GM19452 (cell line): ENCODE measurements around the gene RNU6-8.

Source experiments
- ATAC-seq: cut with Tn5 transposase; IDR thresholded peaks from one replicate; pipeline ENCODE4 v1.9.1; 2021; ENCODE audit not compliant: unreplicated experiment

RNU6-8 gene

DNA sequence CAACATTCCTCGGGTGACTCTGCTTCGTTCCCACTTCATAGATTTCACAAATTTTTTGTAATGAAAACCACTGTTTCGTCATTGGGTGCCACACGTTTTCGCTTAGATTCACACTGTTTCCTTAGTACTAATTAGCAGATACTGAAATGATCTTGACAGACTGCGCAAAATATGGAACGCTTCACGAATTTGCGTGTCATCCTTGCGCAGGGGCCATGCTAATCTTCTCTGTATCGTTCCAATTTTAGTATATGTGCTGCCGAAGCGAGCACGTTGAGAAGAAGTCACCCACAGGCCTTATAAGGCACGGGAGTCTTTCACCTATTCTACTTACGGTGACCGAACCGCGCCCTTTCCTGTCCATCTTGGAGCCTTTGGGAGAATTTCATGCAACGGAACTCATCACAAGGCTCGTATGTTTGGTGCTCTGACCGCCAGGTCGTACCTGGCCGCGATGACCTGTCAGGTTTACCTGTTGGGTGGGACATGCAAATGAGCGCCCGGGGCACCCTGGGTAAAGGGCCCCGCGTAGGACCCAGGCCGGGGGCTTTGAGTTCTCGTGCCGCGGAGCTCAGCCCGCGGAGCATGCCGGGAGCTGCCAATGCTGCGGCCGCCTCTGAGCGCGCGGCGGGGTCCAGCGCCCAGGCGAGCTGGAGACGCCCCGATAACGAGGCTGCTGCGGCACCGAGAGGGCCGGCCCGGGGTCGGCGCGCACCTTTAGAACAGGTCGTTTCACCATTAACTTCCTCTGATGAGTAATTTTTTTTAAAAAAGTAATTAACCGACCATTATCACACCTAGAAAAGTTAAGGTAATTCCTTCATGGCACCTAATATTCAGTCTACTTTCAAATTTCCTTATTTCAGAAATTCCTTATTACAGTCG, at the start of gene RNU6-8:
Gene RNU6-8 (minus strand): TSS at position 272 of the 885 bp plus-strand sequence.
- ATAC-seq, result peak; percentile 65

DNA sequence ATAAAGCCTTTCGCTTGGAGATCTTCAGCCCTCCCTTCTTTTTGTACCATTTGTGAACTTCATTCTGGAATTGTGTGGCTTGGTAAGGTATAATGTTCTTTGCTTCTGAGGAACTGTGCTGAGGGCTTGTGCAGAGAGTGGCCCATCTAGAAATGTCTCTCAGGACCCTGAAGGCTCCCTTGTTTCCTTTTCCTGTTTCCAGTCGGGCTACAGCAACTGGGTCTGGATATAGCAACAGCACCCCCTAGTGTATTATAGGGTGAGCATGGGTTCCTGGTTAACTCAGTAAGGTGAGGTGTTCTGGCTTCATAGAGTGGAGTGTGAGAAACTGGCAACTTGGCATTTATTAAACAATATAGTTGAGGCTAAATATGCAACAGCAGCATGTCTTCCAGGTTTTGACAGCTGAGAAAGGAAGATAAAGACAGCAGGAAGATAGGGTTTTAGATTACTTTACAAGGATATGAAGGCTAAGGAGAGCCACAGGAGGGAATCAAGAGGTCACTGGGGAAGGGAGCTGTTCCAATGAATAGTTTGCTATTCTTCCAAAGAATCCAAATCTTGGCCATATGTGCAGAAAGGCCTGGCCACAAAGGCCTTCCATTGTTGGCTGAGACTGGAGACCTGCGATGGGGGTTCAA, 49.1 kb upstream of the RNU6-8 start:
- peak; percentile 83 for ATAC-seq

DNA sequence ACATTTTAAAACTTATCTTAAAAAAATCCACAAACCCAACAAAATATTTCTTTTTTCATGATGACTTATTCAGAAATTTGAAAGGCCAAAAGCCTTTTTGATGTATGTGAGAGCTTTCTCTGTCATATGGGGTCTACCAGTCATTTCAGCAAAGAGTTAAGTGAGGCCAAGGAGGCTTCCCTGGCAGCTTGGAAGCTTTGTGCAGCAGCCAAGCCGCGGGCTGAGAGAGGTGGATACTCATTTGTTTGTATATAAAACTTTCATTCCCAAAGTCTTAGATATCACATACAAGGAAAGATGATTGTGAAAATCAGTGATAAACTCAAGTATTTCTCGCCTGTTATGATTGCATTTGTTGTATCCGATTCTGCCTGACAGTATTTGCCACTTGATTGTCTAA, 48.5 kb upstream of the RNU6-8 start:
- ATAC-seq, result no peak

DNA sequence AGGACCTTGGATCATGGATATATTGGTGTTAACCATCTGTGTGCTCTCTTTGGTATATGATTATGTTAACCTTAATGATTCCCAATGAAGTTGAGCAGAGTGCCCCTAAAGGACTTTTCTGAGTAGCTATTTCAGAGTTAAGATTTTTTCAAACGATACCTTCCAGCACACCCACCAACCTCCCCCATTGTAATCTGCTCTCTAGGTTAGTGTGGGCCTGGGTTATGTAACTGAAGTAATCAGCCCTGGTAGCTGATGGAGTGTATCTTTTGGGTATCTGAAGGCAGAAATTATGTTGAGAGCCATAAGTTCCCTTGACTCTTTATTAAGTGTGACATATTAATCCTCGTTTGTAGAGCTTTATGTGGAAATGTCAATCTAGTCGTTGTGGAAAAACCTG, 47.6 kb upstream of the RNU6-8 start:
- no peak for ATAC-seq

DNA sequence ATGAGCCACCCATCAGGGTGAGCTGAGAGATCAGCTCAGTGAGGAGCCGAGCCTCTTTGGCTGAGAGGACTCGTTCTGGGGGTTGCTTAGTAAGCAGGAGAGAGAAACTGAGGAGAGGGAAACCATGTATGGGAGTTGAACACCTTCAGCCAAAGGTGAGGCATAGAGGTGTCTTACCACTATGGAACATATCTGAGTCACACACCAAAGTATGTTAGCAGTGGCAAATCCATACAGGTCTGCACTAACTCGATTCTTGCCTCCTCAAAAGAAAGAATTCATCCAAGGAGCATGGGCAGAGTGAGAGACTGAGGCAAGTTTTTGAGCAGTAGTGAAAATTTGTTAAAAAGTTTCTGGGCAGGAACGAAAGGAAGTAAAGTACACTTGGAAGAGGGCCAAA, 46.7 kb upstream of the RNU6-8 start:
- ATAC-seq, result no peak

GRCh38 chr14:32249371-32249770, 46.3 kb upstream of the RNU6-8 start:
- ATAC-seq, result no peak

- ATAC-seq, result no peak
These were observed 43.7 kb upstream of the RNU6-8 start for GRCh38 chr14:32246751-32247150.

- ATAC-seq, result no peak
These were observed 41.3 kb upstream of the RNU6-8 start for GRCh38 chr14:32244404-32244803.

DNA sequence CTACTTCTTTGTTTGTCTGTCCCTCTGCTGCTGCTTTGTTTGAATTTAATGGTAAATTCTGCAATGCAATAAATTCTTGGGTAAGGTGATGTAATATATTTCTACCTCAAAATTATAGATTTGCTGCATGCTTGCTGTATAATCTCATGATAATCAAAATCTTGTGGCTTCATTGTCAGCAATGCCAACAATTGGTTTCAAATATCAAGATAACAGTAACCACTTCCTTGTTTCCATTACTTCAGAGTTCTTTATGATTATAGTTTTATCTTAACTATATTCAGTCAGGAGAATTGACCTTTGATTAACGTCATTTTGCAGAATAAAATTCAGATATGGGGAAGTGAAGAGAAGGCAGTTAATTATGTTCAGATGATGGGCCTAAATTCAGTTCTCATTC, 30.2 kb upstream of the RNU6-8 start:
- ATAC-seq, result no peak

- ATAC-seq, result no peak
These were observed 29.4 kb upstream of the RNU6-8 start for GRCh38 chr14:32232481-32232880.

GRCh38 chr14:32230695-32231280, 27.7 kb upstream of the RNU6-8 start:
- no peak for ATAC-seq

- no peak for ATAC-seq
These were observed 27.1 kb upstream of the RNU6-8 start for GRCh38 chr14:32230181-32230580.

DNA sequence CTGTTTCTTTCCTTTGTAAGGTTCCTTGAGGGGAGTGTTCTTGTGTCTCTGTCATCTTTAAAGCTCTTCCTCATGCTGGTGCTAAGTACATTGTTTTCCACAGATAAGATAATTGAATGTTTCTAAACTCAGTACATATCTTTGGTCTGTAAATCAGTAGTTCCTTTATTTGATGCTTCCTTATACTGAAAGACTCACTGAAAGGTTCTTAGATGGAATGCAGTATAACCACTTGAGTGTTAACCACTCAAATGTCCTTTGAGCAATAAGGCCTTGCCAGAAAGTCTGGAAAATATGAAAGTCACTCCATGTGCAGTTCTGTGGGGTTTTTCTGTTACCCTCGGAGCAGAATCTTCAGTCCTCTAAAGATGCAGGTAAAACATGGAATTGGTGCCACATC, 23.0 kb upstream of the RNU6-8 start:
- ATAC-seq, result no peak

- ATAC-seq, result no peak
These were observed 22.4 kb upstream of the RNU6-8 start for GRCh38 chr14:32225378-32225920.

- no peak for ATAC-seq
These were observed 21.8 kb upstream of the RNU6-8 start for GRCh38 chr14:32224737-32225377.

- no peak for ATAC-seq
These were observed 14.2 kb upstream of the RNU6-8 start for GRCh38 chr14:32217301-32217700.

DNA sequence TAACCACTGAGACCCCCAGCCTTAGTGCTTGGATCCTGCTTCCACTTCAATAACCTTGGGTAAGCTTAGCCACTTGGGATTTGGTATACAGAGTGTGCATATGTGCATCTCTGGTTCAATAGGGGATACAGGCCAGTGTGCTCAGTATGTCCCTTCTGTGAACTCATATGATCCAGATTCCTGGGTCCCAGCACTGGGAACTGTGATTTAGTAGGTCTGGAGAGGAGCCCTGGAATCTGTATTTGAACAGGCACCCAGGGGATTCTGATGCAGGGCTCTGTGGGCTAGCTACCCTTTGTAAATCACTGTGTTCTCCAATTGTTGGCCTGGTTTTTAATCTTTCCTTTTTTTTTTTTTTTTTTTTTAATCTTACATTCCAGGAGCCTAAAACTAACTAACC, 9.8 kb upstream of the RNU6-8 start:
- ATAC-seq, result no peak

DNA sequence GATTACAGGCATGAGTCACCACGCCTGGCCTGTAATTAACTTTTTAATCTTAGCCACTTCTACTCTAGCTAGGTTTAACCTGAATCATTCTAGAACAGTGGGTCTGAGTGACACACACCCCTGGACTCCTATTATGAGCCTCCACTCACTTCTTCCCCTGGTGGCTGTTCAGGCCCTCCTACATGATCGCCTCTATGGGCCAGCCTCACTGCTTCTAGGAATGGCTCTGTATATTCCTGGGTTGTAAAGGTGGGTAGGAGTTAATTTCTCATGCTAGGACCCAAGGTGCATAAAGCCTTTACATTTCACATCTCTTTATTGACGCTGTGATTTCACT, 8.0 kb upstream of the RNU6-8 start:
- ATAC-seq, result no peak

DNA sequence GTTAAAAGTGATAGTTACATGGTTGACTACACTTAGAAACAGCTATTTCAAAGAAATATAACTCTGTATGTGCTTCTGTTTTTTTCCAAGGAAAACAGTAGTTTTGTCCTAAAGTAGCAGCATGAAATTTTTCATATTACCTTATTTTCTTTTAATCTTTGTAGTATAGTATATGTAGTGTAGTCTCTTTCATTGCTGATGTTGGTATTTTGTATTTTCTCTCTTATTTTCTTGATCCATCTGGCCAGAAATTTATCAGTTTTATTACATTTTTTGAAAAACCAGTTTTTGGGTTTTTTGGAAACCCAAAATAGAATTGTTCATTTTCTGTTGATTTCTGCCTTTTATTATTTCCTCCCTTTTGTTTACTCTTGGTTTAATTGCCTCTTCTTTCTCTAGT, 6.4 kb upstream of the RNU6-8 start:
- ATAC-seq, result no peak

- ATAC-seq, result no peak
These were observed 5.4 kb upstream of the RNU6-8 start for GRCh38 chr14:32208490-32208889.

DNA sequence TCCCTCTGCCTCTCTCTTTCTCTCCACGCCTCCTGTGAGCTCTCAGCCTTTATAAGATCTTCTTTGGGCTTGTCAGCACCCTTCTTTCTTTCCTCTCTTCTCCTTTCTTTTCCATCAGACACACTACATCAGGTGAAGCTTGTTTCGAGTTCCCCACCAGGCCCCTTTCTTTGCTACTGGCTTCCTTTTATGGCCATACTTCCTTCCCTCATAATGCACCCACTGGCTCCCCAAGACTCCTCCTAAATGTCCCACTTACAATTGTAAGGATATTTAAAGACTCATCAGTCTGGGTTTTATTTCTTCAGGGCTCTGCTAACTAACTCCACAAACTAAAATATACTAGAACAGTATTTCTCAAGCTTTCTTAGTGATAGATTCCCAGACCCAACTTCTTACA, 3.5 kb upstream of the RNU6-8 start:
- ATAC-seq, result no peak
